Lower leg skin (tissue), 3 donors: ENCODE data around the gene LRRC39.

ENCODE experiments used
- CTCF ChIP-seq, 3 donors: fragments of 450-650 bp; IDR thresholded peaks; one replicate each; pipeline ENCODE4 v1.5.1; 2016; ENCODE audit warnings: antibody characterized with exemption in 3 of 3, mild to moderate bottlenecking in 3 of 3, moderate library complexity in 2 of 3
- POLR2A ChIP-seq, 2 donors: fragments of 450-650 bp; IDR thresholded peaks; one replicate each; pipeline ENCODE4 v1.6.1; 2016 to 2017; ENCODE audit warnings: antibody characterized with exemption in 2 of 2, mild to moderate bottlenecking in 1 of 2, moderate library complexity in 1 of 2

DNA sequence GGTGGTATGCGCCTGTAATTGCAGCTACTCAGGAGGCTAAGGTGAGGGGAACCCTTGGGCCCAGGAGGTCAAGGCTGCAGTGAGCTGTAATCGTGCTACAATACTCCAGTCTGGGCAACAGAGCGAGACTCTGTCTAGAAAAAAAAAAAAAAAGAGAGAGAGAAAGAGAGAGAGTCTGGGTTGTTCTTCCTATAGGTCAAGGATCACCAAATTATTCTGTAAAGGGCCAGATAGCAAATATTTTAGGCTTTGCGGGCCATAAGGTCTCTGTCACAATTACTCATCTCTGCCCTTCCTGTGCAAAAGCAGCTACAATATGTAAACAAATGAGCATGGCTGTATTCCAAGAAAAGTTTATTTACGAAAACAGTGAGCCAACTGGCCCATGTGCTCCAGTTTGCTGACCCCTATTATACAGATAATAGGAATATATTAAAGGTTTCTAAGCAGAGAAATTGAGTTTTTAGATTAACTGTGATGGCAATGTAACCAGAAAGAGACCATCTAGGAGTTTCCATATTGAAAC is 47.4 kb downstream of the LRRC39 start:
- TF ChIP-seq POLR2A (IDR thresholded peaks at IDR 0.05) (no peak), CTCF (IDR thresholded peaks at IDR 0.05) (no peak)
